SK-N-SH (cell line): ENCODE data around the gene FGD4. TPM values are rescaled to one million over a fixed set of nuclear protein-coding genes. Genes with fewer than 3 reads are reported as not detected.

Experiments
- CTCF ChIA-PET: fragments of 300-600, 350-600 bp; formaldehyde crosslinking; extraction: SDS; loops from one replicate; lab custom pipeline; 2021; lab: Yijun Ruan, JAX
- POLR2A ChIA-PET: fragments of 350-600 bp; sonication (Branson Sonifier 250); formaldehyde crosslinking; extraction: SDS; loops from one replicate; lab custom pipeline; 2020; ENCODE audit warnings: antibody characterized with exemption, inconsistent platforms; lab: Yijun Ruan, JAX
- DNase-seq: peaks from one replicate; pipeline ENCODE4 v3.0.0; 2012
- H2AFZ ChIP-seq: fragments of 200-600 bp; sonication (generic); 2 replicates; pipeline ENCODE4 v1.8.1; 2016; ENCODE audit warnings: antibody characterized with exemption, mild to moderate bottlenecking, low read depth
- H3F3A ChIP-seq: fragments of 200-600 bp; sonication (generic); replicated peaks from 2 replicates; pipeline ENCODE3; 2016; ENCODE audit warnings: antibody characterized with exemption, mild to moderate bottlenecking; ENCODE audit not compliant: insufficient read depth
- H3K27ac ChIP-seq, 2 experiments: fragments of 200-500 bp in 1 of 2; fragments of 200-600 bp in 1 of 2; sonication (Bioruptor generic) in 1 of 2; sonication (generic), shearing (Covaris generic) in 1 of 2; 2 replicates each; pipeline versions ENCODE4 v1.5.1 to v1.6.1; 2014 to 2016; ENCODE audit warnings: low read depth in 2 of 2, inconsistent platforms in 1 of 2, low read length in 1 of 2, mild to moderate bottlenecking in 1 of 2, mixed read lengths in 1 of 2
- H3K27me3 ChIP-seq: fragments of 200-600 bp; sonication (generic), shearing (Covaris generic); 2 replicates; pipeline ENCODE4 v1.6.1; 2016; ENCODE audit warnings: mixed run types; ENCODE audit not compliant: insufficient read depth
- H3K36me3 ChIP-seq, 2 experiments: fragments of 200-500 bp in 1 of 2; fragments of 200-600 bp in 1 of 2; sonication (Bioruptor generic) in 1 of 2; sonication (generic) in 1 of 2; replicated peaks in 1 of 2; 2 replicates each; pipeline versions ENCODE3 to v1.5.1; 2014 to 2016; ENCODE audit warnings: low read length in 1 of 2, mild to moderate bottlenecking in 1 of 2; ENCODE audit not compliant: insufficient read depth in 2 of 2, control insufficient read depth in 1 of 2
- H3K4me1 ChIP-seq, 2 experiments: fragments of 200-500 bp in 1 of 2; fragments of 200-600 bp in 1 of 2; sonication (Bioruptor generic) in 1 of 2; sonication (generic), shearing (Covaris generic) in 1 of 2; 2 replicates each; pipeline versions ENCODE4 v1.5.1 to v1.6.1; 2014 to 2016; ENCODE audit warnings: low read depth in 1 of 2, low read length in 1 of 2, mixed run types in 1 of 2; ENCODE audit not compliant: insufficient read depth in 2 of 2, control insufficient read depth in 1 of 2
- H3K4me2 ChIP-seq: fragments of 200-600 bp; sonication (generic), shearing (Covaris generic); 2 replicates; pipeline ENCODE4 v1.6.1; 2017; ENCODE audit warnings: mixed run types
- H3K4me3 ChIP-seq, 2 experiments: fragments of 200-500 bp in 1 of 2; fragments of 200-600 bp in 1 of 2; sonication (Bioruptor generic) in 1 of 2; sonication (generic), shearing (Covaris generic) in 1 of 2; 2 replicates each; pipeline versions ENCODE4 v1.5.1 to v1.8.1; 2014 to 2016; ENCODE audit warnings: low read depth in 2 of 2, inconsistent platforms in 1 of 2, low read length in 1 of 2, mild to moderate bottlenecking in 1 of 2, mixed read lengths in 1 of 2, moderate library complexity in 1 of 2
- H3K79me2 ChIP-seq: fragments of 200-600 bp; sonication (generic); 2 replicates; pipeline ENCODE4 v1.8.1; 2017; ENCODE audit warnings: mild to moderate bottlenecking; ENCODE audit not compliant: insufficient read depth
- H3K9ac ChIP-seq: fragments of 200-600 bp; sonication (generic); 2 replicates; pipeline ENCODE4 v1.6.1; 2017; ENCODE audit warnings: mixed run types
- H3K9me2 ChIP-seq: fragments of 200-600 bp; sonication (generic); 2 replicates; pipeline ENCODE4 v1.6.1; 2017; ENCODE audit warnings: mixed run types
- H3K9me3 ChIP-seq: fragments of 200-600 bp; sonication (generic); 2 replicates; pipeline ENCODE4 v1.6.1; 2017; ENCODE audit warnings: mixed run types, mild to moderate bottlenecking, moderate library complexity
- H4K20me1 ChIP-seq: fragments of 200-600 bp; sonication (generic); 2 replicates; pipeline ENCODE4 v1.6.1; 2017; ENCODE audit warnings: mild to moderate bottlenecking, mixed run types; ENCODE audit not compliant: insufficient read depth
- GABPA ChIP-seq: IDR thresholded peaks from 2 replicates; pipeline ENCODE4 v1.4.0; 2012; ENCODE audit warnings: low read depth, mild to moderate bottlenecking
- MXI1 ChIP-seq: IDR thresholded peaks from 2 replicates; pipeline ENCODE4 v1.6.1; 2012; ENCODE audit warnings: mild to moderate bottlenecking, low read depth, low read length, improper control_type of control experiment
- RCOR1 ChIP-seq: fragments of 150-350 bp; IDR thresholded peaks from 2 replicates; pipeline ENCODE4 v1.6.1; 2017; ENCODE audit warnings: antibody characterized with exemption, low read length
- TAF1 ChIP-seq: IDR thresholded peaks from 2 replicates; pipeline ENCODE4 v1.6.1; 2012; ENCODE audit warnings: low read depth, mild to moderate bottlenecking, low read length, moderate library complexity, borderline replicate concordance
- USF2 ChIP-seq: fragments of 150-350 bp; IDR thresholded peaks from 2 replicates; pipeline ENCODE4 v1.6.1; 2017; ENCODE audit warnings: antibody characterized with exemption, low read length, low read depth, borderline replicate concordance
- WGBS: methylation state at CpG from one replicate; pipeline ENCODE4 v1.1.6; 2017; ENCODE audit warnings: low lambda C conversion rate; 5-methylcytosine and 5-hydroxymethylcytosine counted together
- polyA plus RNA-seq, 3 experiments: library from polyadenylated mRNA; depleted of rRNA; stranded (reverse); fragments of >200 nt; gene quantifications; 2 replicates each; pipeline ENCODE4 v1.2.3, GENCODE V29; 2012
- small RNA-seq, 7 experiments: library from RNA; depleted of rRNA; stranded (forward); fragments of <200 nt; gene quantifications; one replicate each; pipeline ENCODE3, GENCODE V24; 2012

The FGD4 gene
- polyA plus RNA-seq, 1 of the 3 experiments (the other 2 are of a cell fraction), result 0.26 TPM

- Histone ChIP-seq H3K4me3 (no peak overlapping the region), H4K20me1 (peaks cover 20% of the 10 kb centered on the region), H3K9me2 (no peaks in the 10 kb centered on the region), H3K36me3 (peaks cover 3 to 16% of the 10 kb centered on the region in 2 experiments), H2AFZ (no peak overlapping the region), H3K27me3 (no peaks in the 10 kb centered on the region), H3K27ac (no peak overlapping the region), H3K4me1 (peaks cover 4 to 5% of the 10 kb centered on the region in 2 experiments; a peak in 2 of 4 replicates), H3K4me2 (no peak overlapping the region), H3K79me2 (peaks cover 99% of the 10 kb centered on the region), H3K9ac (no peak overlapping the region), H3F3A (no peaks in the 10 kb centered on the region), H3K9me3 (no peaks in the 10 kb centered on the region)
- TF ChIP-seq MXI1, result no peak
- DNase-seq, result no peak
- CTCF ChIA-PET, result interaction anchor here (1.1 to 1.6 kb wide), 2 partner anchors 42 to 64 kb away, joined by 3 read pairs; no protein-coding TSS in a partner anchor
- WGBS, result 100% methylated on average over 1 of the region's 1 CpG
- POLR2A ChIA-PET, result no interaction called here
These were observed 293.0 kb downstream of the FGD4 start for GRCh38 chr12:32692358-32692757.

GRCh38 chr12:32693036-32693435 lies 293.7 kb downstream of the FGD4 start:
- 96% methylated on average over 1 of the region's 1 CpG for WGBS
- TF ChIP-seq TAF1 (no peak), RCOR1 (no peak), GABPA (no peak), USF2 (no peak), MXI1 (no peak)

More at GRCh38 chr12:32693036-32693435, 293.7 kb downstream of the FGD4 start:
- Histone ChIP-seq H3K27ac (no peak overlapping the region), H3K27me3 (no peaks in the 10 kb centered on the region), H3F3A (no peaks in the 10 kb centered on the region), H3K9me2 (no peaks in the 10 kb centered on the region), H4K20me1 (peaks cover 21% of the 10 kb centered on the region), H3K9ac (no peak overlapping the region), H3K9me3 (no peaks in the 10 kb centered on the region), H2AFZ (no peak overlapping the region), H3K79me2 (peaks cover 99% of the 10 kb centered on the region), H3K36me3 (peaks cover 3 to 16% of the 10 kb centered on the region in 2 experiments), H3K4me2 (no peak overlapping the region), H3K4me1 (peaks cover 5 to 10% of the 10 kb centered on the region in 2 experiments; a peak in 2 of 4 replicates), H3K4me3 (no peak overlapping the region)
- ChIA-PET CTCF (no interaction called here), POLR2A (no interaction called here)
- DNase-seq, result no peak

Small RNA genes lying within 50 kb of the gene (small RNA-seq; reads per million reads assigned to genes)
- 0 reads per million in 7 experiments for gene RF00019
- 0 reads per million in 7 experiments for gene RNU6-494P
